ENCODE measurements around the gene DENND5B. TPM values are rescaled to one million over a fixed set of nuclear protein-coding genes. Genes with fewer than 3 reads are reported as not detected.
A peak's percentile ranks its signal among the peaks of the same experiment; 100 is the strongest.

The DENND5B gene
- polyA plus RNA-seq, 2 of the 4 experiments (the other 2 are of a cell fraction), result 15.5 to 55.2 TPM

- Histone ChIP-seq H3K9me3 (no peaks in the 10 kb centered on the region), H3K27ac (peak overlapping the region; percentile 90 to 94), H3K4me2 (peak overlapping the region; percentile 85), H3K4me1 (peaks cover 94% of the 10 kb centered on the region), H3K4me3 (no peak overlapping the region)
- FAIRE-seq, result no peak
- no peak for TF ChIP-seq FOSB (CRISPR knock-in tag; IDR thresholded peaks at IDR 0.05)
- WGBS (ENCODE audit: missing lambda C conversion rate), result 68% methylated on average over 7 of the region's 7 CpGs
- ChIA-PET POLR2A (no interaction called here), CTCF (interaction anchor here (1.4 kb wide), 1 partner anchor 269 kb away, joined by 3 read pairs; no protein-coding TSS in a partner anchor)
- DNase-seq (ENCODE audit: low read depth in 1 of 2, low spot score in 1 of 2), result no peak
- ATAC-seq, result no peak
Measured at GRCh38 chr12:31522607-31523006, 68.3 kb downstream of the DENND5B start.

GRCh38 chr12:31521964-31522363, 69.0 kb downstream of the DENND5B start:
- TF ChIP-seq NPAS2 (CRISPR knock-in tag; IDR thresholded peaks at IDR 0.05; ENCODE audit: borderline replicate concordance) (no peak), ELK1 (IDR thresholded peaks at IDR 0.05; ENCODE audit: low read depth, low read length) (no peak), CEBPB (IDR thresholded peaks at IDR 0.05) (peak in 1 of 2 experiments; percentile 28; a peak in 1 of 4 replicates), RAD21 (conservative IDR thresholded peaks at IDR 0.05 in 1 of 2, IDR thresholded peaks at IDR 0.05 in 1 of 2) (peak; percentile 27 to 42; a peak in 3 of 5 replicates), HES2 (IDR thresholded peaks at IDR 0.05) (no peak), GATA3 (IDR thresholded peaks at IDR 0.05; ENCODE audit: borderline replicate concordance) (peak; percentile 57)
- H3K4me3 ChIP-seq, result no peak overlapping the region
- ChIA-PET CTCF (interaction anchor here (0.7 to 1.4 kb wide), 3 partner anchors 119 to 269 kb away, joined by 3 to 7 read pairs (median 3); no protein-coding TSS in a partner anchor), POLR2A (no interaction called here)
- 3% methylated on average over 1 of the region's 1 CpG for WGBS (ENCODE audit: missing lambda C conversion rate)
- FAIRE-seq (peak; percentile 49), DNase-seq (ENCODE audit: low read depth in 1 of 2, low spot score in 1 of 2) (peak in 1 of 2 experiments; percentile 56), ATAC-seq (no peak)
- H3K4me1 ChIP-seq, result peaks cover 96% of the 10 kb centered on the region
- peak overlapping the region; percentile 85 for H3K4me2 ChIP-seq
- no peaks in the 10 kb centered on the region for H3K9me3 ChIP-seq
- H3K27ac ChIP-seq, result peak overlapping the region; percentile 90 to 94

GRCh38 chr12:31519511-31519910, 71.4 kb downstream of the DENND5B start:
- no peak for FAIRE-seq
- POLR2A ChIA-PET, result interaction anchor here (0.9 to 3.7 kb wide), 2 partner anchors 70 to 193 kb away, joined by 3 to 44 read pairs; partner anchors contain the start of genes DENND5B and SINHCAF
- ATAC-seq, result no peak
- peak overlapping the region; percentile 90 to 94 for H3K27ac ChIP-seq
- peak overlapping the region; percentile 85 for H3K4me2 ChIP-seq
- TF ChIP-seq NPAS2 (CRISPR knock-in tag; IDR thresholded peaks at IDR 0.05; ENCODE audit: borderline replicate concordance) (no peak), EHF (CRISPR knock-in tag; IDR thresholded peaks at IDR 0.05) (no peak), RARB (CRISPR knock-in tag; IDR thresholded peaks at IDR 0.05) (no peak), RNF2 (IDR thresholded peaks at IDR 0.05; ENCODE audit: borderline replicate concordance, low read depth) (no peak), RAD21 (conservative IDR thresholded peaks at IDR 0.05 in 1 of 2, IDR thresholded peaks at IDR 0.05 in 1 of 2) (no peak), RCOR1 (IDR thresholded peaks at IDR 0.05; ENCODE audit: low read depth, low read length) (no peak), ATOH8 (CRISPR knock-in tag; IDR thresholded peaks at IDR 0.05; ENCODE audit: low read depth) (no peak), JUNB (IDR thresholded peaks at IDR 0.05) (no peak), CBX2 (IDR thresholded peaks at IDR 0.05; ENCODE audit: borderline replicate concordance, low read depth) (no peak), POLR2A (IDR thresholded peaks at IDR 0.05; ENCODE audit: low read length) (no peak), HMGXB4 (CRISPR knock-in tag; IDR thresholded peaks at IDR 0.05; ENCODE audit: borderline replicate concordance) (no peak), PHF8 (IDR thresholded peaks at IDR 0.05; ENCODE audit: borderline replicate concordance, low read depth) (no peak), RFX5 (IDR thresholded peaks at IDR 0.05) (no peak)
- H3K4me1 ChIP-seq, result peaks cover 93% of the 10 kb centered on the region
- CTCF ChIA-PET, result interaction anchor here (0.9 to 3.4 kb wide), 4 partner anchors 9 to 117 kb away, joined by 3 to 10 read pairs (median 4); partner anchors contain the start of gene DENND5B
- H3K9me3 ChIP-seq, result no peaks in the 10 kb centered on the region
- DNase-seq (ENCODE audit: low read depth in 1 of 2, low spot score in 1 of 2), result no peak
- 0 out of 3 replicates have a peak overlapping the region, but pooled peaks have one; percentile 2 for H3K4me3 ChIP-seq

Measured in A549 (cell line).